ENCODE data around the gene ZNF469.

The ZNF469 gene

DNA sequence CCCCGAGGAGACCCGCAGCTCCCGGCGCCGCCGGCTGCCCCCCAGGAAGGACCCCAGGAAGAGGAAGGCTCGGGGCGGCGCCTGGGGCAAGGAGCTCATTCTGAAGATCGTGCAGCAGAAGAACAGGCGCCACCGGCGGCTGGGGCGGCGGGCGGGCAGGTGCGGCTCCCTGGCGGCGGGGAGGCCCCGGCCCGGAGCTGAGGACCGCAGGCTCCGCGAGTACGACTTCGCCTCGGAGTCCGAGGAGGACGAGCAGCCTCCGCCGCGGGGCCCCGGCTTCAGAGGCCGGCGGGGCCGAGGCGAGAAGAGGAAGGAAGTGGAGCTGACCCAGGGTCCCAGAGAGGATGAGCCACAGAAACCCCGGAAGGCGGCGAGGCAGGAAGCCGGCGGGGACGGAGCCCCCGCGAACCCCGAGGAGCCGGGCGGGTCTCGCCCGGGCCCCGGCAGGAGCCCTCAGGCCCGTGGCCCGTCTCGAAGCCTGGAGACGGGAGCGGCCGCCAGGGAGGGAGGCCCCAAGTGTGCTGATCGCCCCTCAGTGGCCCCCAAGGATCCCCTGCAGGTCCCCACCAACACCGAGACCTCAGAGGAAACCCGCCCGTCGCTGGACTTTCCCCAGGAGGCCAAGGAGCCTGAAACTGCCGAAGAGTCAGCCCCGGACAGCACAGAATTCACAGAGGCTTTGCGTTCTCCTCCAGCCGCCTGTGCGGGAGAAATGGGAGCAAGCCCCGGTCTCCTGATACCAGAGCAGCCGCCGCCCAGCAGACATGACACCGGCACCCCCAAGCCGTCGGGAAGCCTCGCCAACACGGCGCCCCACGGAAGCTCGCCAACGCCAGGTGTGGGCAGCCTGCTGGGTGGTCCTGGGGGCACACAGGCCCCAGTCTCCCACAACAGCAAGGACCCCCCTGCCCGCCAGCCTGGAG, 48.0 kb downstream of the ZNF469 start:
- peak; percentile 39 for DNase-seq

- no peak for DNase-seq
Measured at GRCh38 chr16:88431651-88432050, 48.9 kb downstream of the ZNF469 start.

DNA sequence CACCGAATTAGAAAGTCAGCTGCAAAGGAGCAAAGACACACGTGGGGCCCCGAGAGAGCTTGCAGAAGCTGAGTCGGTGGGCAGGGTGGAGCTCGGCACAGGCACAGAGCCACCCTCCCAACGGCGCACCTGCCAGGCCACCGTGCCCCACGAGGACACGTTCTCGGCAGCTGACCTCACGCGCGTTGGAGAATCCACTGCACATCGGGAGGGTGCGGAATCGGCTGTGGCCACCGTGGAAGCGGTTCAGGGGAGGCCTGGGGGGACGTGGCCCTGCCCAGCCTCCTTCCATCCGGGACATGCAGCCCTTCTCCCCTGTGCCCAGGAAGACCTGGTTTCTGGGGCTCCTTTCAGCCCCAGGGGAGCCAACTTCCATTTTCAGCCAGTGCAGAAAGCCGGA, 49.4 kb downstream of the ZNF469 start:
- no peak for DNase-seq
